GM12875 (cell line): ENCODE results near the gene C11orf91.

ENCODE experiments used
- H3K4me3 ChIP-seq: one replicate; pipeline ENCODE4 v1.5.1; 2011; ENCODE audit warnings: low read depth, low read length, control low read depth
- TF ChIP-seq, protein P1 (sequence below): IDR thresholded peaks from 2 replicates; pipeline ENCODE4 v1.5.1; 2011; ENCODE audit warnings: low read depth, mild to moderate bottlenecking, control low read depth, inconsistent platforms, low read length, moderate library complexity, borderline replicate concordance; ENCODE audit not compliant: insufficient read depth

Gene C11orf91

DNA sequence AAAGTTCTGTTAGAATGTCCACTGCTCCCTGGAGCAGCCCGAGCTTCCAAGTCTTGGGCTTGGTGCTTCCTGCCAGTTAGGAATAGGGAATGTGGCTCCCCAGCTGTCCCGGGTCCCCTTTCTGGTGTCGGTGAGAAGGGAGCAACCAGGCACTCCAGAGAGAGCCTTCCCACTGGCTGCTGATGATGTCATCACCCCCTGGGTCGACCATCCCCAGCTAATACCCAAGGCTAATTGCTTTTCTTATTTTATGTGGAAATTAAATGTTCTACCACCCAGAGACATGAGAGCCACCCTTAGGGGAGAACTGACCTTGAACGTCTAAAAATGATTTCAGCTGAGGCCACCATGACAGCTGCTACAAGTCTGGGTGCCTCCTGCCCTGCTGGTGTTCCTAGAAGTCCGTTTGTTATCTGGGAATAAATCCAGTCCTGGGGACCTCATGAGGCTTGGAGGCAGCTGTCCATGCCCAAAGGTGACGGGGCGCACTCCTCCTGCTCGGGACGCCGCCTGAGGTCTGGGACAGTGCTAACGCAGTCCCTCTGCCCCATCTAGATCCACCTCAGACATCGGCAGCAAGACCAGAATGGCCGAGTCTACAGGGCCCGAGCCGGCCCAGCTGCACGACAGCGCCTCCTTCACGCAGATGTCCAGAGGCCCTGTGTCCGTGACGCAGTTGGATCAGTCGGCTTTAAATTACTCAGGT is 42.3 kb downstream of the C11orf91 start:
- no peak overlapping the region for H3K4me3 ChIP-seq
- TF ChIP-seq, protein P1, sequence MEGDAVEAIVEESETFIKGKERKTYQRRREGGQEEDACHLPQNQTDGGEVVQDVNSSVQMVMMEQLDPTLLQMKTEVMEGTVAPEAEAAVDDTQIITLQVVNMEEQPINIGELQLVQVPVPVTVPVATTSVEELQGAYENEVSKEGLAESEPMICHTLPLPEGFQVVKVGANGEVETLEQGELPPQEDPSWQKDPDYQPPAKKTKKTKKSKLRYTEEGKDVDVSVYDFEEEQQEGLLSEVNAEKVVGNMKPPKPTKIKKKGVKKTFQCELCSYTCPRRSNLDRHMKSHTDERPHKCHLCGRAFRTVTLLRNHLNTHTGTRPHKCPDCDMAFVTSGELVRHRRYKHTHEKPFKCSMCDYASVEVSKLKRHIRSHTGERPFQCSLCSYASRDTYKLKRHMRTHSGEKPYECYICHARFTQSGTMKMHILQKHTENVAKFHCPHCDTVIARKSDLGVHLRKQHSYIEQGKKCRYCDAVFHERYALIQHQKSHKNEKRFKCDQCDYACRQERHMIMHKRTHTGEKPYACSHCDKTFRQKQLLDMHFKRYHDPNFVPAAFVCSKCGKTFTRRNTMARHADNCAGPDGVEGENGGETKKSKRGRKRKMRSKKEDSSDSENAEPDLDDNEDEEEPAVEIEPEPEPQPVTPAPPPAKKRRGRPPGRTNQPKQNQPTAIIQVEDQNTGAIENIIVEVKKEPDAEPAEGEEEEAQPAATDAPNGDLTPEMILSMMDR, result no peak

DNA sequence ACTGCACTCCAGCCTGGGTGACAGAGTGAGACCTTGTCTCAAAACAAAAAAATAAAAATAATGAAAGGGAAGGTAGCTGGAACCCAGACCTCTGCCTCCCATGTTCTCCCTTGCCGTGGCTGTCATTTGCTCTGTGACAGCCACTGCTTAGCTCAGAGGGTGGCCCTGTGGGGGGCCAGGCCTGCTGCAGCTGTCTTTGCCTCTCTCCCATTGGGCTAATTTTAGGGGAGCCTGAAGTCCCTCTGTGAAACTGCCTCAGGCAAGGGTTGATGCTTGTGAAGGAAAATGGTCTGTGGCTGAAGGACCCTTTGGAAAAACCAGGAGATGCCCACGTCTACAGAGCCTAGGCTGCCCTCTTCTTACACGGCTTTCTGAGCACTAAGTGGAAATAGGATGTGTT is 42.9 kb downstream of the C11orf91 start:
- H3K4me3 ChIP-seq, result no peak overlapping the region
- TF ChIP-seq, protein P1, result no peak

DNA sequence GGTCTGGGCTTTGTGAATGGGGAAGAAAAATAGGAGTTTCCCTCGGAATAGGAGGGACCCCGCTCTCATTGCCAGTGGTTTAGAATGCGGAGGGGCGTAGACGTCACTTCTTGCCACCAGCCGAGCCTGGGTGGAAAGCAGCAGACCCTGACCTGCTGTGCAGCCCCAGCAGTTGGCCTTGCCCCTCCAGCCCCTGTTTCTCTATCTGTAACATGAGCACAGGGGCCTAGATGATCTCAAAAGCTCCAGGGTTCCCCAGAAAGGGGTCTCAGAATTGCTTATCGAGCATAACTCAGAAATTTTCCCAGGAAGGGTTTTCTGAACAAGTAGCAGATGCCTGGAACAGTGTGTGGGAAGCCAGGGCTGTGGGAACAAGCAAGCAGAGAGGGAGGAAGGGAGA is 43.9 kb downstream of the C11orf91 start:
- H3K4me3 ChIP-seq, result no peak overlapping the region
- TF ChIP-seq, protein P1, result no peak

DNA sequence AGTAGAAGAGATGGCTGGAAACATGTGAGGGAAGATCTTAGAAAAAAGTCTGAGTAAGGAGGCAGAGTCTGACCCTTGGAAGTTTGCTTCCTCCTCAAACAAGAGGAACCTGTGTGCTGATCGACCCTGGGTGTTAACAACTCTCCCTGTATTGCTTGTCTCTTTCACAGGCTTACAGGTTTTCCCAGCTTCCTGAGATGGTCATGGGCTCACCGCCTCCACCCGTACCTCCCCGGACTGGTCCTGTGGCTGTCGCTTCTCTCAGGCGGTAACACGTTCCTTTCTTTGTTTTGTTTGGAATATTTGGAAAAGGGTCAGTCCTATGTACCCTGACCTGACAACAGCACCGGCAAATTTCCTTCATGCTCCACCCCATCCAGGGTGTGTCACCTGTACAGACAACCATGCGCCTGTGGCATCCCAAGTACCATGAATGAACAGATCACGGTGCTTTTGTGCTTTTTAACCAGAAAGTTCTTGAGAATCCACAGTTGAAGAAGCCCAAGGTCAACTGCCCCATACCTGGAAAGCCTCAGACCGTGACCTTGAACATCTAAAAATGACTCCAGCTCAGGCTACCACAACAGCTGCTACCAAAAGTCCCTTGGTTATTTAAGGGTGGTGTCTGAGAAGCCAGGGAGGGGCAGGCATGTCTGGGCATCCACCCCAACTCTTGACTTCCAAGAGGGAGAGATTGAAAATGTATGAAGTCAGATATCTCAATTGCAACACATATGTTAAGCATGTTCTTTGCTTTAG is 44.6 kb downstream of the C11orf91 start:
- TF ChIP-seq, protein P1, result no peak
- H3K4me3 ChIP-seq, result no peak overlapping the region

DNA sequence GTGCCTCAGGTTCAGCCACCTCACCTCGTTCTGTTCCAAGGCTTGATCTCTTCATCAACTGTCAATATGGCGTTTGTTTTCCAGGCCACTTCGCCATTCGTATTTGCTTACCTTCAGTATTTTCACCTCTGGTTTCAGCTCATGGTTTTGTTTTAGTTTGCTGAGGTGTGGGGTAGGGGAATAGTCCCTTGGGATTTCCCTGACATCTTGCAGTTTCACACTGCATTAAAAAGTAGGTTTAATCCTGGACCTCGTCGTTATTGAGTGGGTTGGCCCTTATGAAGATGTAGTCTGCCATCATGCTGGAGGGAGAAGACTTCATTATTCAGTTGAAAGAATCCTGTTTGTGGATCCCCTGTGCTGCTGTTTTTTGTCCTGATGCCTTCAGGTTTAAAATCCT is 46.0 kb downstream of the C11orf91 start:
- H3K4me3 ChIP-seq, result no peak overlapping the region
- TF ChIP-seq, protein P1, result no peak

DNA sequence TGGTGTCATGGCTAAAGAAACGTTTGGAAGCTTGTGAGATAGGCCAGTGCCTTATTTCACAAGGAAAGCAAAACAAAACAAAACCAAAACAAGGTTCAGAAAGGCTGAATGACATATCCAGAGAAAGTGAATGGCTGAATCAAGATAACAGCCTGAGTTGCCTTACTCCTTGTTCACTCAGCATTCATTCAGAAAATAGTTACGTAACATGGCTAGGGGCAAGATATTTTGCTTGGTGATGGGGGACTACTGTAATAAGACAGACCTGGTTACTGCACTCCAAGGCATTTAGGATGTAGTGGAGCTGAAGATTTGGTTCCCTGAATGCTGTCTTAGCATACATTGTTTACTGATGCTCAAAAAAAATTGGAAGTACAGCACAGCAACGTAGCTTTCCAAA is 47.7 kb downstream of the C11orf91 start:
- TF ChIP-seq, protein P1, result no peak
- H3K4me3 ChIP-seq, result no peak overlapping the region

DNA sequence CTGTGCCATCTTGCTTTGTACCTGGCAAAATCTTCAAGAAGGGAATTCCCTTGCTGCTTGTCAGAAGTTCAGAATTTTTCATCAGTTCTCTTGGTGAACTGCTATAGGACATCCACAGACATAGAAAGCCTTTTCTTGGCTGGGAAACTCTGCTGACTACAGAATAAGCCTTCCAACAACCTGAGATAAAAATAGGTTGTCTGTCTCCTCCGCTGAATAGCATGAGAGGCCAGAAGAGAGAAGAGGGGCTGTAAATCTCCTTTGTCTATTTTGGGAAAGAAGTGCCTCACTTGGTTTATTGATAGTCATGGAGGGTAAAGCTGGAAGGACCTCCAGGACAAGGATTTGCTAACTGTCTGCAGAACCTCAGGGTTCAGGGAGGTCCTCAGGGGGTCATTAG is 48.2 kb downstream of the C11orf91 start:
- H3K4me3 ChIP-seq, result no peak overlapping the region
- TF ChIP-seq, protein P1, result no peak
